Pulmonary artery endothelial cell (primary cell): ENCODE measurements around the gene HOXC6. TPM values are rescaled to one million over a fixed set of nuclear protein-coding genes. Genes with fewer than 3 reads are reported as not detected.

Source experiments
- DNase-seq: peaks from one replicate; pipeline ENCODE4 v3.0.0-alpha.2; 2011; ENCODE audit warnings: low read depth, low spot score
- total RNA-seq: library from RNA; depleted of rRNA; stranded (reverse); fragments of >200 nt; gene quantifications from 2 replicates; pipeline ENCODE4 v1.2.3, GENCODE V29; 2014

Gene HOXC6
- total RNA-seq, 1 donor from 2014 or later = not detected

DNA sequence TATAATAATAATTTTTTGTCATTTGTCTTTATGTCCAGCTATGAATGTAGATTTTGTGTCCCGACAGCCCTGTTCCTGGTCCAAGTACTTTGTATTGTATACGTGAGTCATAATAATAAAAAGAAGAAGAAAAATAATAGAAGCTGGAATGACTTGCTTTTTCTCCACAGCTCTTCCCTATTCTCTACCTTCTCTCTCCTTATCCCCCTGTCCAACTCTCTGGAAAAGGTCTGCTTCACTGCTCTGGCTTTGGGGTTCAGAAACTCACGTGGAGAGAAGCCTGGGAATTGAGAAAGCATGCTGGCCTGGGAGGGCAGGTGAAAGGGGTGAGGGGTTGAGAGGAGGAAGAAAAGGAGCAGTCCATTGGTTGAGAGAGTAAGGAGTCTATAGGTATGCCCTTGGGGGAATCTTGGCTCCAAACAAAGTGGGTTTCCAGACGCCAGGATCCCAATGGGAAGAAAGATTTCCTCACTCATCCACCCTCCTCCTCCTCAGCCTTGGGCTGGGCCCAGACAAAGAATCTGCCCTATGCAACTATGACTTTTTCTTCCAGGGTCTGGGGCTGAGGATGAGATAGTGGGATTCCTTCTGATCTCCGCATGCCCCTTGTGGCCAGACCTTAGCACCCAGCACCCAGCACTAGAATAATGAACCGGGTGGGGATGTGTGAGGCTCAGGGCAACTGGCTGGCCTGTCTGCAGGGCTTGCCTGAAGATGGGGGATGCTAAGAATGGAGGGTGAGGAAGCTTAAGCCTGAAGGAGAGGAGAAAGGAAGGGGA lies 15.4 kb upstream of the HOXC6 start:
- DNase-seq = no peak

DNA sequence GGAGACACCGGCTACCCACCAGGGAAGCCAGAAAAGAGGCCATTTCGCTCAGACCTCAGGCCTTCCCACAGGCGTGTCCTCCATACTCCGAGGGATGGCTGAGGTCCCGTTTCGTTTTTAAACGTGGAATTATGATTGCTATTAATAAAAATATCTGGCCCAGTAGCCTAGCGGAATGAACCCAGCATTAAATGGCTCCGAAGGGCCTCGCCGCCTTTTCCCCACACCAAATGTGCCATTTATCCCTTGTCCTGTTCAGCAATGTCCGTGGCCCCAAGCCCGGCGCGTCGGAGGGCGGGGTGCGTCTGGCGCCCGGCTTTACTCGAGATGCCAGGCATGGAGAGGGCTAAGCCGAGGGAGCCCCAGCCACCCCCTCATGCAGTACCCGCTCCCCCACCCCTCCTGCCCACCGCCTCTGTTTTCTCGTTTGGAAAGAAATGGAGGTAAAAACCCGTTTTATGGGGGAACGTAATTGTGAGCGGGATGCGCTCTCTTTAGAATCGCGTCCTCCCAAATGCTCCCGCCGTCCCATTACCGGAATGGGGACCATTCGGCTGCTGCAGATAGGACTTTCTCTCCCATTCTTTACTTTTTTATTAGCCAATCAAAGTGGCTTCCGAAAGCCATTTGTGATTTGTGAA lies 13.7 kb upstream of the HOXC6 start:
- no peak for DNase-seq

DNA sequence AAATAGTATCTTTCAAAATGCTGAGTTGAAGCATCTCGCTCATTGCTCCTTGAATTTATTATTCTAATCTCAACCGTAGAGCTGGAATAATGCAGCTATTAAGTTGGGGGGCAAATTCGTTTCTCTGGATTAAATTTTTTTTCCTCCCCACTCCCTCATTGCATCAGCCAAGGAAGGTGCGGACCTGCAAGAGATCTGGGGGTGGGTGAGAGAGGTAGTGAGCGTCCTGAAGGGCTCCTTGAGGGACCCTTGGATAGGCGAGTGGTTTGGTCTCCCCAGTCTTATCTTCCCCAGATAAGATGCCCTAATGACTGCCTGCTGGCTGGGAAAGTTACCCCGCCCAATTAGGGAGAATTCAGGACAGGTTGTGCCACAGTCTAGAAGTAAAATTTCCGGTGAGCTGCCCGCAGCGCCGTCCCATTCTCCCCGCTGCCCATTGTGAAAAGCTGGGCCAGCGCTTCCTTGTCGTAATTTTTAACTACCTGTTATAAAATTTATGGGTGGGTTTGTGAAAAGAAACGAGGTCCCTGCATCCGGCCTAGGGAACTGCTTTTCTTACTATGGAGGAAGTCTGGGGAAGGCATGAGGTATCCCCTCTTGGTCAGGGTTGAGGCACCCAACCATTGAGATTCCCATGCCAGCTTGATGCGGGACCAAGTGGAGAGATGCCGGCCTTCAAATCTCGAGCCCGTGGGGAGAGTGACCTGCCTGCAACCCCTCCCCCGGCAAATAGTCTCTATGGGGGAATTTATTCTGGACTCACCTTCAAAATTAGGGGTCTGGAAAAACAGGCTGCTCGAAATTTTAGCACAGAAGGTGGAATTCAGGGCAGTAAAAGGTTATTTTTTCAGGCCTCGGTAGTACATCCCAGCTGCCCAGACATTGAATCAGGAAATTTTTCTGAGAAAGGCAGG lies 13.0 kb upstream of the HOXC6 start:
- no peak for DNase-seq

DNA sequence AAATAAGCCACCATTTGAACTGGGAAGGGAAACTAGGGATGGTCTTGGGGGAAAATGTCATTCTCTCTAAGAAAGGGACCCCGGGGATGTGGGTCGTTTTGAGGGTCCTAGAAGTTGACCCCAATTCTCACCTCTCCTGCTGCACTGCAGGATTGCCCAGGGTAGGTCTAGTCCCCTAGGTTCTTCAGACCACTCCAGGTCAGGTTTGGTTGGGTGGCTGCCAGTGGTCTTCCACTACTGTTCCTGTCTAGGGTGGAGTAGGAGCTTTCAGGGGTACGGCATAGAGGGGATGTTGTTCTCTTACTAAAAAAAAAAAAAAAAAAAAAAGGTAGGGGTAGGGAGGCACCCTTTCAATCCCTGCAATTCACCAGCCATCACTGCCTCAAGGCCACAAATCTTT lies 12.2 kb upstream of the HOXC6 start:
- DNase-seq = no peak

DNA sequence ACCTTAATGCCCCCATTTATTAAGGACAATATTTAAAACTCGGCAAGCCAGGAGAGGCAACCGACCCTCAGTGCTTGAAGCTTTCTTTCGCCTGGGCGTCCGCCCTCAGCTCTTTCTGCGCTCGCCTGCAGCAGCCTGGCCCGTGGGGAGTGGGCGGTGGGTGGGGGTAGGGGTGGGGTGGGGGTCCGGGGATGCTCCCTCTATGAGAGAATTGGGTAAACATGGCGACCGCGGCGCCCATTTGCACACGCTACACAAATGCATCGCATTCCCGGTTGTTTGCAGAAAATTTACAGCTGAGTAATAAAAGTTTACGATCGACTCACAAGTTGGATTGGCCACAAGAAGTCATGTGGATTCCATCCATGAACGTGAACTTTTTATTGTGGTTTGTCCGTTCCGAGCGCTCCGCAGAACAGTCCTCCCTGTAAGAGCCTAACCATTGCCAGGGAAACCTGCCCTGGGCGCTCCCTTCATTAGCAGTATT lies 11.7 kb upstream of the HOXC6 start:
- no peak for DNase-seq

DNA sequence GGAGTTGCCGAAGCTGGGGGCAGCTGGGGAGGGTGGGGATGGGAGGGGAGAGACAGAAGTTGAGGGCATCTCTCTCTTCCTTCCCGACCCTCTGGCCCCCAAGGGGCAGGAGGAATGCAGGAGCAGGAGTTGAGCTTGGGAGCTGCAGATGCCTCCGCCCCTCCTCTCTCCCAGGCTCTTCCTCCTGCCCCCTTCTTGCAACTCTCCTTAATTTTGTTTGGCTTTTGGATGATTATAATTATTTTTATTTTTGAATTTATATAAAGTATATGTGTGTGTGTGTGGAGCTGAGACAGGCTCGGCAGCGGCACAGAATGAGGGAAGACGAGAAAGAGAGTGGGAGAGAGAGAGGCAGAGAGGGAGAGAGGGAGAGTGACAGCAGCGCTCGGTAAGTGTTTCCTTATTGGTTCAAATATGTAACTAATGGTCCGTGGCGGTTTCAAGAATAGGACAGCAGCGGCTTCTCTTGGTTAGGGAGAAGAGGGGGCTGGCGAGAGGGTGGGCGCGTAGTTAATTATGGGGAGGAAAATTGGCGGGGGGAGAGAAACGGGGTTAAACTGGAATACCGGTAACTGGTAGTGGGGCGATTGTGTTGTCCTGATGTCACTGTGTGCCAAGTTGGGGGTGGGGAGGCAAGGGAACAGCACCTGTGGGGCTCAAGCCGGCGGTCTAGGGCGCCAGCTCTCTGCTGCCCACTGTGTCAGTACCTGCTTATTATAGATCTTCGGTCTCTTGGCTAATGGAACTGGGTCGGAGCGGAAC lies 11.0 kb upstream of the HOXC6 start:
- no peak for DNase-seq

DNA sequence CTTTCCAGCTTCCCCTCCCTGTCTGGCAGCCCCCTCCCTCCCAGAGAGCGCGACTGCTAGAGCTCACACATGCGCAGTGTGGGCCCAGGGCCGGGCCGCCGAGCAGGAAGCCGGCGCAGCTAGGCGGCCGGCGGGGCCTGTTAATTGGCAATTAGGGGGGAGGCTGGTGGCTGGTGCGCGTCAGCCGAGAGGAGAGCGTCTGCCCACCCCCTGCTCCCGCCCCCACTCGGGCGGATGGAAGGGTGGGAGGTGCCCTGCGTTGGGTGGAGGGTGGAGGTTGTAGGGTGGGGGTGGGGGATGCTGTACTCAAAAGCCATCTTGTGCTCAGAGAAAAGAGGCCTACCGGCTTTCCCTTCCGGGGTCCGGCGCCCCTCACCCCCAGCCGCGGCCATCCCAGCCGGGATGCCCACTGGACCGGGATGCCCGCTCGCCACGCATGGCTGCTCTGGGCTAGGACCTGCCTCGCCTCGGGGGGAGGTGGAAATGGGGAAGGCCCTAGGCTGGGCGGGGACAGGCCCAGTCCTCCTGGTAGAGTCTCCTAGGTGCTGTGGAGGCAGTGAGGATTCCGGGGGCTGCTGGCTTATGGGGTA lies 10.3 kb upstream of the HOXC6 start:
- no peak for DNase-seq

DNA sequence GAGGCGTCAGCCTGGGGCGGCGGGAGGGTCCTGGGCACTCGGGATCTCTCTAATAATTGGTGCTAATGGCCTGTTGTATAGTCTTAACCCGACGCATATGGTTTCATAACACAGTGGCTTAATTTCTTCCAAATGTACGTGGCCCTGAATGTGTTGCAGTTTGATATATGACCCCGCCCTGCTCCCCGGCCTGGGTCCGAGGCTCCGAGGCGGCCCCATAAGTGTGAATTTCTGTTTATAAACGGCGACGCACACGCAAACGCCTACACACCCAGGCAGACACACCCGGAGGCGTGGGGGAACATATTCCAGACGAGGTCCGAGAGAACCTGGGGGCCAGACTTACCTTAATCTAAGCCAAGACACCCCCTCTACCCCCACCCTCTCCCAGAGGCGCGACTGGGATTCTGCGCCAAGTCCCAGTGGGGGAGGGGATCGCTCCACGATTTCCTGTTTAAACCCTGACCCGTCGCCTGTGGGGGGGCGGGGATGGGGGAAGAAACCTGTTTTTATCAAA lies 9.7 kb upstream of the HOXC6 start:
- DNase-seq = no peak

DNA sequence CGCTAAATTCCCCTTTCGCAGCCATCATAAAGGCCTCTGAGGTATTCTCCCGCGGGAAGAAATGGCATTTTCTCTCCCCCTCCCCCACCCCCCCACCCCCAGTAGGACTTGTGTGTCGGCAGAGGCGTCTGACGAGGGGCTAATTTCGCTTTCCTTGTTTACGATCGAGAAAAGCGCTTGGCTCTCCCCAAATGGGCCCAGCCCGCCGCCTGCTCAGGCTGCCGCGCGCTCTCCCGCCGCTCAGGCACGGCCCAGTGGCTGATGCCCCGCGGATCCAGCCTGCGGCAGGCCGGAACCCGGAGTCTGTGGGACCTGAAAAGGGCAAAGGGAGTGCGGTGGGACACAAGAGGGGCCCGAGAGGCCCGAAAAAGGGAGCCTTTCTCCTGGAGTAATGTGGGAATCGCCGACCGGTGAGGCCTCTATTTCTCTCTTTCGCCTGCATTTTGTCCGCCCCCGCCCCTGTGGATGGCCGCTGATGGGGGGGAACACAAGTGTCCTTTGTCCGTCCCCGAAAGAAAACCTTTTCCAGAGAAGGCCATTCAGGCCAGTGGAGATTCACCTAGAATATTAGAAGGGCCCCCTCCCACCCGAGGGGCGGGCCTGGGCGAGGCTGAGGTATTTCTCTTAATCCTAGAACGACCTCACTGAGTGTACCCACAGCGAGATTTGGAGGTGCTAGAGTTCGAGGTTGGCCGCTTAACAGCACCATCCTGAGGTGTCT lies 9.0 kb upstream of the HOXC6 start:
- DNase-seq = no peak

DNA sequence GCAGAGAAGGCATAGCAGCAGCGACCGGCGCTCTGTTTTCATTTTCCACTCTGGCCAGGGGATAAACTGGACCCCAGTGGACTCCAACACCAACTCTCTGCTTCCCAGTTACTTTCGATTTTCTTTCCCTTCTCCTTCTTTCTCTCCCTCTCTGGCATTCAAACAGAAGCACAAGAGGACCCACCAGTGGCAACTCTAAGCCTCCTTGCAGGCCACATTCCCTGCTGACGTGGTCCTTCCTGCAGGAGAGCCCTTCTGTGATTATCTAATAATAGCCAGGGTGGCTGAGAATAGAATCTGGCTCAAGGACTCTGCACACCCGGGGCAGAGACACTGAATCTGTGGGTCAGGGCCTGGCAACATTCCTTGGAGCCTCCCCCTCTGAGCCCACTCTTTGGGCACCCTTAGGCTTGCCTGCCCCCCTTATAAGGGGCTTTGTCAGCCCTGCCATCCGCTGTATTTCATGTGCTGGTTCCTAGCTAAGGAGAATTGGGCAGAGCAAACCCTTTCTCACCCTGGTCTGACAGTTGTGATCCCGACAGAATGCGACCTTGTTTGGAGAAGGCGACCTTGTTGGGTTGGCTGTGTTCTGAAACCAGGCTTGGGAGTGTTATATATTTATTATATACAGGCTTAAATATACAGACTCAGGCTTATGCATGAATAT lies 8.2 kb upstream of the HOXC6 start:
- no peak for DNase-seq

DNA sequence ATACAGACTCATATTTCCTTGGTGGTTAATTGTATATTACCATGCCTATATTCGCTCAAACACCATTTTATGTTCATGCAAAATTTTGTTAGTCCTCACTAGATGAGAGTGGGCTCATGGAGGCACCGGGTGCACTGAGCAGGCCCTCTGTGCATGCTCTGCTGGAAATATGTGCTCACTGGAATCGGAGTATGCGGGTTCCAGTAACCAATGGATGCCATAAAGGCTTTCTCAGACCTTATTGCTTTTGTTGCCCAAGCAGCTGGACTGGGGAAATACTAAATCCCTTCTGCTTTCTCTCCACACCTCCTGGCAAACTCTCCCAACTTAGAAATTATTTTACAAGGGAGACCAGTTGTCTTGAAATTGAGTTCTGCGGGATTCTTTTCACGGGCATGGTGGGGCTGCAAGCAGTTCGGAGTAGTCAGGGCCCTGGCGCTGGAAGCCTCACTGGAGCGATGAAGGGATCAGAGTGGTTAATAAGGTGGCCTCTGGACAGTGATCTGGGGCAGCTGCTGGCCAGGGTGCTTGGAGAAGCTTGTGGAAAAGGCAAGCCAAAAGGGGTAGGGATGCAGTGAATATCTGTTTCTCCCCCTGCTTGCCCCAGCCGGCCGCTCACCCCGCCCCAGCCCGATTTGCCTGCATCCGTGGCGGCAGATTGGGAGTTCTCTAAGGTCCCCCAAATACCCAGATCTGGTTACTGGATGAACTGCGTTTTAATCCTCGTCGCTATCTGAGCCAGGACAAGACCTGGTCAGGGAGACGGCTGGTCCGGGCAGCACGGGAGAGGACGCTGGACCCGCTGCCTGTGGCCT lies 7.4 kb upstream of the HOXC6 start:
- DNase-seq = no peak

DNA sequence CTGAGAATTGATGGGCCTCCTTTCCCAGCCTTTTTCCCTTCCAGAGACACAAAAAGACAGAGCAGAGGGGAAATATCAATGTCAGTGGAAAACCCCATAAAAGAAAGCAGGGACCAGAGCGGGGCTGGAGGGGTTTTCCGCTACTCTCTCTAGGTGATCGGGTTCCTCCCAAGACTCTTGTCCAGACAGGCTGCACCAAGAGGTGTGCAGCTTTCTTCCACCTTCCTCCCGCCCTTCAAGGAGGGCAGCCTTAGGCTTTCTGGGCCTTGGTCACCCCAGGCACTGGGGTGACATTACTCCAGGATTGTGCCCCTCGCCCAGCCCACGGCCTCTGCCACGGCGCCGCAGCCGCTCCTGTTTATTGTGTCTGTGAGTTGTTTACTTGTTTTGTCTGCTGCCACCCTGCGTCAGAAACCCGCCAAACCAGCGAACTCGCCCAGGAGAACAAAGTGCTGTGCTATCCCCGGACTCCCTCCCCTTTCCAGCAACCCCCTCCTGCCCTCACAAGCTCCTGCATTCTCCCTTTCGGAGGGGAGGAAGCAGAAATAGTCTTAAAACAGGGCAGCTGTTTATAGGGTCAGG lies 6.7 kb upstream of the HOXC6 start:
- no peak for DNase-seq

DNA sequence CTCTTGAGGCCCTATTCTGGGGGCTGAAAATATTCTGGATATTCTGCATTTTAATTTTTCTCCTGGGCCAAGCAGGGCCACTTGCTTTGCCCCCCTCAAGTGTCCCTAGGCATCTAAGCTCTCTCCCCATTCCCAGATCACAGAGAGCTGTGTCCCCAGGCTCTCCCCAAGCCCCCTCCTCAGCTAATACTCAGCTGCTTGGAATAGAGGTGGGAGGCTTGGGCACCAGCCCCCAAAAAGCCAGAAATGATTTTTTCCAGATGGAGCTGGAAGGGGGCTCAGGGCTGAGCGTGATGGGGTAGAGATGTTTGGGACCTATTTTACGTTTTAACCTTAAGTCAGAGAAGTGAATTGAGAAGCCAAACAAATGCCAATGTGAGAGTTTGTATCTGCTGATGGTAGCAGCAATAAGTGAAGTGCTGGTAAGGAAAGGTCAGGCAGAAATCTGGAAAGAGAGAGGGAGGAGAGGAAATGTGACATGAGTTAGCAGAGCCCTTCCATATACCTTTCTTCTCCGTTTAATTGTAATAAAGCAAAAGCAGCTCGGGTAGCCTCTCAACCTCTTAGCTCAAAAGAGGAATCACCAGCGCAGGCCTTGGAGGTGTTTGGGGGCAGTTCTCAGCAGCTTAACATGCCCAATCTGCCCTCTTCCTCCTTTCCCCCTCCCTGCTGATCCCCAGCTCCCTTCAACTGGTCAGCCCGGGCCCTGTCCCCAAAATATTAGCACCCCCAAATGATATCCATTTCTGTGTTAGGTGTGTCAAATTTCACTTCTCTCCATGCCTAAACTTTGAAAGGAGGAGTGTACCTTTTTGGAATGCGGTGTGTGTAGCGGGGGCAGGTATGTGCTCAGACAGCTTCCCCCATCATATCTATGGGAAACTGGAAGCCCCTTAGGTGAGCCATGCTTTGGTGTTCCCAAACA lies 5.0 kb upstream of the HOXC6 start:
- DNase-seq = no peak

DNA sequence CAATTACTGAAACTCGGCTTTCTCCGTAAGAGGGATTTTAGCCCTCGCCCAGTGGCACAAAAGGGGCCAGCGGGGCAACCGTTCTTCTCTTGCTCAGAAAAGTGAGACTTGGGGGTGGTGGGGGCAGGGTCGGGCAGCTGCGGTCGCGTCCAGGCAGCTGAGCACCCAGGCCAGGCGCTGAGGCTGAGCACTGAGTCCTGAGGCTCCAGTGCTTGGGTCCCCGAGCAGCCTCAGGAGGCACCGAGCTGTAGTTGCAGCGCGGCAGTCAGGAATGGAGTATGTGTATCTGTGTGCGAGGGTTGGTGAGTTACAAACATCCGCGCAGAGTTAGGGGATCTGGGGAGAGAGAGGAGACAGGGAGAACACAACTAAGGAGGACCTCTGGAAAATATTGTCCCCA lies 4.1 kb upstream of the HOXC6 start:
- DNase-seq = no peak

DNA sequence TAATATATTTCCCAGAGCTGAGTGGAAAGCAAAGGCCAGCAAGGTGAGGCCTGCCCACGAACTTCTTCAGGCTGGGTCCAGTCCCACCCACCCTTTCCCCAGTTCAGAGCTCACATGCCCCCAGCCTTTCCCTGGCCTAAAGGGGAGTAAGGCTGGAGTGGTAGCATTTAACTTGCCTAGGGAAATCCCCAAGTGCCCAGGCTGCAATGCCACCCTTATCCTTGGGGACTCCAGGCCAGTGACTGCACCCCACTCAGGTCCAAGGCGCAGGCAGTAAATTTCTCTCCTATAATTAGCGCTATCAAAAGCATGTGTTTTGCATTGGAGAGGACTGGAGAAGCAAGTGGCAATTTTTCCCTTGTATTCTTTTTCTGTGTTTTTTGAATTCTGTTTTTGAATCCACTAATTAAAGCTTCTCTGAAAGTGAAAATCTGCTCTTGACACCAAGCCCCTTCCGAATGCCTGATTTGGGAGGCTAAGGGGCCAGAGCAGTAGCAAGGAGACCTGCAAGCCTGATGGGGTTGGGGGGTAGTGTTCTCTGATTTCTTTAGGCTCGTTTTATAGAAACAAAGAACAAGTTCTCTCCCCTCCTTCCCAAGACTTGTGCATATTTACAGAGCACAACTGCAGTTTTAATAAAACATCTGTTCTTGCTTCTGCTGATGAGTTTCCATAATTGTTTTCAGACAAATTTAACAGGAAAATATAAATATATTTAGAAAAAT lies 3.5 kb upstream of the HOXC6 start:
- no peak for DNase-seq
